ENCODE data around the gene GRN. TPM values are rescaled to one million over a fixed set of nuclear protein-coding genes. Genes with fewer than 3 reads are reported as not detected.
A peak's percentile ranks its signal among the peaks of the same experiment; 100 is the strongest.

GRN gene
- total RNA-seq, 1 experiment from 2014 or later = 127 TPM

DNA sequence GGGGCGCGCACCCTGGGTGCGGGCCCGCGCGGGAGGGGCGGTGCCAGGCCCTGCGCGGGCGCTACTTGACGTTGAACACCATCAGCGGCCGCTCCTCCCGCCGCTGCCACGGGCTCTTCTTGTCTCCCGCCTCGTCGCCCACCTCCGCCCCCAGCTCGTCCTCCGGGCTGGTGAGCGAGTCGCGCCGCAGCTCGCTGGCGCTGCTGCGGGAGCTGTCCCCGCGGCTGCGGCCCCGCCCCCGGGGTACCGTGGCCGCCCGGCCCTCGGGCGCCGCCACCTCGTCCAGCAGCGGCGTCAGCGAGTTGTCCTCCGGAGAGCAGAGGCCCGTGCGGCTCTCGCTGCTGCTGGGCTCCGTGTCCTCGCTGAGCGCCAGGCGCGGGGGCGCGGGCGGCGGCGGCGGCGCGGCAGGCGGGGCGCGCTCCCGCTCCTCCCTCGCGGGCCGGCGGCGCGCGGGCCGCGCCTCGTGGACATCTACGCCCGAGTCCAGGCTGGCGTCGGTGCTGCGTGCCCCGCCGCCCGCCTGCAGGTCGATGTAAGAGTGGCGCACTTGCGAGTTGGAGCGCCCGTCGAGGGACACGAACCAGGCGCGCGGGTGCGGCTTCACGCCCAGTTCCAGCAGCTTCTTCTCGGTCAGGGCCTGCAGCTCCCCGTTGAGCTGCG is 8.7 kb downstream of the GRN start:
- no peak overlapping the region for H3K9ac ChIP-seq (ENCODE audit: extremely low read depth, insufficient read length, low read length)
- no peak overlapping the region for H2AFZ ChIP-seq (ENCODE audit: low read length)
- no peaks in the 10 kb centered on the region for H3K4me1 ChIP-seq (ENCODE audit: insufficient read depth, low read length)
- no peak overlapping the region for H3K18ac ChIP-seq (ENCODE audit: insufficient read length, low read depth, low read length)
- H3K23ac ChIP-seq (ENCODE audit: insufficient read length, low read depth, low read length) = no peak overlapping the region
- peak overlapping the region; percentile 45 for H3K4me2 ChIP-seq (ENCODE audit: insufficient read depth, insufficient read length, low read length)
- no peak for TF ChIP-seq CTCF (conservative IDR thresholded peaks at IDR 0.05)
- no peak overlapping the region for H3T11ph ChIP-seq (ENCODE audit: low read length)
- H3K9me3 Mint-ChIP-seq = no peaks in the 10 kb centered on the region; a peak in 1 of 5 replicates
- no peak overlapping the region for H2BK12ac ChIP-seq (ENCODE audit: insufficient read length, low read depth, low read length)
- no peaks in the 10 kb centered on the region for H4K20me1 ChIP-seq (ENCODE audit: control insufficient read depth, insufficient read depth, insufficient read length)
- H3K9me3 ChIP-seq (ENCODE audit: control insufficient read depth, low read depth, low read length) = no peaks in the 10 kb centered on the region
- peak overlapping the region; percentile 16; the same call in 1 of the 2 replicates for H3K14ac ChIP-seq (ENCODE audit: insufficient read depth, low read length)
- no peak overlapping the region for H2BK15ac ChIP-seq (ENCODE audit: low read depth, low read length)
- peak overlapping the region; percentile 63 to 75; a peak in 4 of 5 replicates for H3K4me3 Mint-ChIP-seq
- no peak overlapping the region for H4K8ac ChIP-seq (replicated peaks; ENCODE audit: insufficient read length, low read depth, low read length)
- H3K4me1 Mint-ChIP-seq = peaks cover 0 to 12% of the 10 kb centered on the region in 2 experiments; a peak in 2 of 4 replicates
- no peak overlapping the region for H2BK20ac ChIP-seq (ENCODE audit: low read depth, low read length, poor library complexity, severe bottlenecking)
- DNase-seq = peak; percentile 72
- no peak overlapping the region for H3K4ac ChIP-seq (ENCODE audit: low read depth, low read length)
- no peak overlapping the region for H3K27ac Mint-ChIP-seq
- no peak overlapping the region for H3K27ac ChIP-seq (ENCODE audit: insufficient read length, low read depth, low read length)
- H2BK120ac ChIP-seq (ENCODE audit: low read depth, low read length, poor library complexity, severe bottlenecking) = no peak overlapping the region
- no peak overlapping the region for H4K5ac ChIP-seq (ENCODE audit: insufficient read length, low read depth, low read length)
- H3K27me3 Mint-ChIP-seq (ENCODE audit: low read depth) = peaks cover 5% of the 10 kb centered on the region; the same call in 1 of the 2 replicates
- no peak overlapping the region for H3K56ac ChIP-seq (ENCODE audit: insufficient read length, low read depth, low read length)
- no peak overlapping the region for H2AK5ac ChIP-seq (ENCODE audit: insufficient read length, low read length)
- no peaks in the 10 kb centered on the region for H3K79me2 ChIP-seq (ENCODE audit: insufficient read depth, low read length)
- H4K91ac ChIP-seq (ENCODE audit: insufficient read length, low read depth, low read length) = no peak overlapping the region
- H3K23me2 ChIP-seq (ENCODE audit: insufficient read length, low read depth, low read length, poor library complexity, severe bottlenecking) = peaks cover 3% of the 10 kb centered on the region
- WGBS (ENCODE audit: extremely low coverage, insufficient read length, low lambda C conversion rate) = no CpG with 5 or more reads among the region's 98 CpGs
- peaks cover 3 to 20% (median 9%) of the 10 kb centered on the region in 3 experiments; a peak in 6 of 7 replicates for H3K36me3 Mint-ChIP-seq (ENCODE audit: insufficient read depth in 1 of 3, low read depth in 3 of 3)
- H3K27me3 ChIP-seq (ENCODE audit: insufficient read depth, low read length) = no peaks in the 10 kb centered on the region
- no peak overlapping the region for H2BK5ac ChIP-seq (ENCODE audit: insufficient read length, low read length)
- H3K79me1 ChIP-seq (ENCODE audit: insufficient read depth, low read depth, low read length, poor library complexity, severe bottlenecking) = no peaks in the 10 kb centered on the region

Data from H9 (cell line).